HEK293T (cell line): Measurements from ENCODE around the gene OR8H2.
"Not testable (repeated sequence)": the region's sequence is repeated elsewhere in the genome, so short reads cannot be mapped to it uniquely, and the experiment has no call there.

Source experiments
- CTCF ChIA-PET: fragments of 350-600 bp; formaldehyde crosslinking; extraction: SDS; loops from one replicate; lab custom pipeline; 2021; ENCODE audit warnings: antibody characterized with exemption, inconsistent platforms; lab: Yijun Ruan, JAX
- POLR2A ChIA-PET: fragments of 350-600 bp; formaldehyde crosslinking; extraction: SDS; loops from one replicate; lab custom pipeline; 2020; ENCODE audit warnings: antibody characterized with exemption, inconsistent platforms; lab: Yijun Ruan, JAX
- DNase-seq: peaks from one replicate; pipeline ENCODE4 v3.0.0; 2012; ENCODE audit warnings: mixed read lengths; ENCODE audit errors: extremely low spot score
- ARNT ChIP-seq: fragments of 450-650 bp; IDR thresholded peaks from 2 replicates; pipeline ENCODE4 v1.6.1; 2017; ENCODE audit warnings: mild to moderate bottlenecking
- BHLHE40 ChIP-seq: fragments of 450-650 bp; IDR thresholded peaks from 2 replicates; pipeline ENCODE4 v1.6.1; 2016; ENCODE audit warnings: mild to moderate bottlenecking, moderate library complexity, borderline replicate concordance
- CTBP1 ChIP-seq: fragments of 450-650 bp; IDR thresholded peaks from 2 replicates; pipeline ENCODE4 v1.6.1; 2016; ENCODE audit warnings: borderline replicate concordance
- ELF4 ChIP-seq: fragments of 450-650 bp; IDR thresholded peaks from 2 replicates; pipeline ENCODE4 v1.6.1; 2017; ENCODE audit warnings: antibody characterized with exemption
- FOXA1 ChIP-seq: fragments of 450-650 bp; IDR thresholded peaks from 2 replicates; pipeline ENCODE4 v1.6.1; 2016; ENCODE audit warnings: mild to moderate bottlenecking
- FOXK2 ChIP-seq: fragments of 450-650 bp; IDR thresholded peaks from 2 replicates; pipeline ENCODE4 v1.6.1; 2016; ENCODE audit warnings: mild to moderate bottlenecking
- FOXM1 ChIP-seq: fragments of 450-650 bp; IDR thresholded peaks from 2 replicates; pipeline ENCODE4 v1.6.1; 2017; ENCODE audit warnings: mild to moderate bottlenecking, borderline replicate concordance
- HDGF ChIP-seq: fragments of 450-650 bp; IDR thresholded peaks from 2 replicates; pipeline ENCODE4 v1.6.1; 2017; ENCODE audit warnings: antibody characterized with exemption, borderline replicate concordance
- L3MBTL2 ChIP-seq: fragments of 450-650 bp; conservative IDR thresholded peaks from 2 replicates; pipeline ENCODE4 v1.6.1; 2016; ENCODE audit warnings: mild to moderate bottlenecking
- LEF1 ChIP-seq: fragments of 450-650 bp; IDR thresholded peaks from 2 replicates; pipeline ENCODE4 v1.6.1; 2017; ENCODE audit warnings: mild to moderate bottlenecking, borderline replicate concordance
- NFRKB ChIP-seq: fragments of 450-650 bp; IDR thresholded peaks from 2 replicates; pipeline ENCODE4 v1.6.1; 2016; ENCODE audit warnings: mild to moderate bottlenecking, moderate library complexity
- PKNOX1 ChIP-seq: fragments of 450-650 bp; IDR thresholded peaks from 2 replicates; pipeline ENCODE4 v1.6.1; 2016
- SP1 ChIP-seq: fragments of 450-650 bp; IDR thresholded peaks from 2 replicates; pipeline ENCODE4 v1.6.1; 2017
- SUZ12 ChIP-seq: fragments of 450-650 bp; IDR thresholded peaks from 2 replicates; pipeline ENCODE4 v1.6.1; 2016; ENCODE audit warnings: mild to moderate bottlenecking
- TARDBP ChIP-seq: fragments of 450-650 bp; IDR thresholded peaks from 2 replicates; pipeline ENCODE4 v1.6.1; 2016
- ZNF384 ChIP-seq: fragments of 450-650 bp; IDR thresholded peaks from 2 replicates; pipeline ENCODE4 v1.6.1; 2016

Gene OR8H2

GRCh38 chr11:56122073-56122472, 18.6 kb downstream of the OR8H2 start, which contains the start of gene OR8H3:
Gene OR8H3, plus strand, starts transcription at chr11:56122373. Its CDS starts 0 bp downstream, at chr11:56122373.
- DNase-seq, result no peak
- TF ChIP-seq HDGF (no peak), BHLHE40 (no peak), FOXK2 (no peak), FOXA1 (no peak), SUZ12 (no peak), ARNT (no peak), ELF4 (no peak), ZNF384 (no peak), L3MBTL2 (no peak), FOXM1 (no peak), TARDBP (no peak), CTBP1 (no peak), NFRKB (no peak), PKNOX1 (no peak), SP1 (no peak), LEF1 (no peak)
- ChIA-PET CTCF (no interaction called here), POLR2A (no interaction called here)

GRCh38 chr11:56140151-56140661, 36.7 kb downstream of the OR8H2 start, which contains the start of gene OR8J3:
Gene OR8J3, minus strand, starts transcription at chr11:56140201. Its CDS starts 2,483 bp downstream, at chr11:56137718.
- ChIA-PET CTCF (no interaction called here), POLR2A (no interaction called here)
- TF ChIP-seq LEF1 (no peak), FOXM1 (no peak), CTBP1 (no peak), SUZ12 (no peak), ZNF384 (no peak), PKNOX1 (no peak), SP1 (no peak), BHLHE40 (no peak), ELF4 (no peak)
- DNase-seq, result no peak

GRCh38 chr11:56143681-56144080, 40.2 kb downstream of the OR8H2 start:
- DNase-seq, CTCF ChIA-PET, POLR2A ChIA-PET: not testable (repeated sequence)

GRCh38 chr11:56151376-56151775, 47.9 kb downstream of the OR8H2 start:
- no peak for DNase-seq
- TF ChIP-seq ELF4 (no peak), BHLHE40 (no peak)
- ChIA-PET CTCF (no interaction called here), POLR2A (no interaction called here)

- POLR2A ChIA-PET, result no interaction called here
- no peak for DNase-seq
- CTCF ChIA-PET, result no interaction called here
- TF ChIP-seq BHLHE40 (no peak), LEF1 (no peak), ZNF384 (no peak), ARNT (no peak), FOXK2 (no peak), CTBP1 (no peak)
Measured at GRCh38 chr11:56152333-56152732, 48.8 kb downstream of the OR8H2 start.
